HepG2 (cell line): Measurements from ENCODE around the gene PSMC3IP. TPM values are rescaled to one million over a fixed set of nuclear protein-coding genes. Genes with fewer than 3 reads are reported as not detected.

Source experiments
- ATAD3A ChIP-seq: sonication (generic); formaldehyde crosslinking; IDR thresholded peaks from 2 replicates; pipeline ENCODE4 v1.4.0; 2020; ENCODE audit warnings: missing genetic modification reagents
- CCAR2 ChIP-seq: fragments of 200-400 bp; formaldehyde crosslinking; optimal IDR thresholded peaks from 2 replicates; pipeline ENCODE3; 2018; ENCODE audit warnings: low read depth, mild to moderate bottlenecking, low read length, moderate library complexity
- EED ChIP-seq: sonication (generic); formaldehyde crosslinking; IDR thresholded peaks from 2 replicates; pipeline ENCODE4 v1.5.0; 2020; ENCODE audit warnings: mild to moderate bottlenecking, missing genetic modification reagents
- EP300 ChIP-seq, 3 experiments: sonication (generic) in 1 of 3; formaldehyde crosslinking in 1 of 3; IDR thresholded peaks; 2 replicates each; pipeline versions ENCODE4 v1.5.1 to v1.6.1; 2011 to 2020; ENCODE audit warnings: low read depth in 2 of 3, low read length in 2 of 3, borderline replicate concordance in 1 of 3, improper control_type of control experiment in 1 of 3, mild to moderate bottlenecking in 1 of 3, missing genetic modification reagents in 1 of 3, moderate library complexity in 1 of 3
- FOXK2 ChIP-seq: fragments of 450-650 bp; IDR thresholded peaks from 2 replicates; pipeline ENCODE4 v1.6.1; 2016
- GABPA ChIP-seq, 2 experiments: IDR thresholded peaks; 2 replicates each; pipeline ENCODE4 v1.6.1; 2011 to 2016; ENCODE audit warnings: low read depth in 2 of 2, low read length in 1 of 2, missing biosample characterization in 1 of 2, missing genetic modification characterization in 1 of 2
- HIVEP1 ChIP-seq: sonication (generic); formaldehyde crosslinking; IDR thresholded peaks from 2 replicates; pipeline ENCODE4 v1.4.0; 2020; ENCODE audit warnings: mild to moderate bottlenecking, missing genetic modification reagents
- KDM5B ChIP-seq: sonication (generic); formaldehyde crosslinking; IDR thresholded peaks from 2 replicates; pipeline ENCODE4 v1.4.0; 2020; ENCODE audit warnings: missing genetic modification reagents, mild to moderate bottlenecking, borderline replicate concordance
- MEIS2 ChIP-seq: sonication (generic); formaldehyde crosslinking; IDR thresholded peaks from 2 replicates; pipeline ENCODE4 v1.9.0; 2021; ENCODE audit warnings: mild to moderate bottlenecking, missing genetic modification reagents
- MIXL1 ChIP-seq: IDR thresholded peaks from 2 replicates; pipeline ENCODE4 v1.6.1; 2016
- MLX ChIP-seq: IDR thresholded peaks from 2 replicates; pipeline ENCODE4 v1.6.1; 2016
- NFE2 ChIP-seq: sonication (generic); formaldehyde crosslinking; IDR thresholded peaks from 2 replicates; pipeline ENCODE4 v1.4.0; 2020; ENCODE audit warnings: missing genetic modification reagents
- PHF21A ChIP-seq: sonication (generic); formaldehyde crosslinking; IDR thresholded peaks from 2 replicates; pipeline ENCODE4 v1.5.0; 2020; ENCODE audit warnings: mild to moderate bottlenecking, missing genetic modification reagents
- POLR2AphosphoS2 ChIP-seq: IDR thresholded peaks from 2 replicates; pipeline ENCODE4 v1.6.1; 2011; ENCODE audit warnings: low read depth, low read length, improper control_type of control experiment
- PRPF4 ChIP-seq: fragments of 200-400 bp; formaldehyde crosslinking; IDR thresholded peaks from 2 replicates; pipeline ENCODE4 v1.6.1; 2016; ENCODE audit warnings: low read length, low read depth; ENCODE audit not compliant: poor library complexity, severe bottlenecking
- SIX4 ChIP-seq: sonication (generic); formaldehyde crosslinking; IDR thresholded peaks from 2 replicates; pipeline ENCODE4 v1.4.0; 2020; ENCODE audit warnings: missing genetic modification reagents
- TEAD3 ChIP-seq: optimal IDR thresholded peaks from 2 replicates; pipeline ENCODE3; 2016; ENCODE audit warnings: borderline replicate concordance
- THYN1 ChIP-seq: sonication (generic); formaldehyde crosslinking; IDR thresholded peaks from 2 replicates; pipeline ENCODE4 v1.8.1; 2023; ENCODE audit warnings: low read depth, mild to moderate bottlenecking, moderate library complexity, missing genetic modification reagents, borderline replicate concordance
- ZC3H4 ChIP-seq: sonication (generic); formaldehyde crosslinking; IDR thresholded peaks from 2 replicates; pipeline ENCODE4 v1.4.0; 2020; ENCODE audit warnings: missing genetic modification reagents, borderline replicate concordance
- ZNF282 ChIP-seq: fragments of 450-650 bp; IDR thresholded peaks from 2 replicates; pipeline ENCODE4 v1.6.1; 2018; ENCODE audit not compliant: partially characterized antibody
- ZNF558 ChIP-seq: sonication (generic); formaldehyde crosslinking; IDR thresholded peaks from 2 replicates; pipeline ENCODE4 v1.9.0; 2022; ENCODE audit warnings: mild to moderate bottlenecking, missing genetic modification reagents, borderline replicate concordance
- ZNF687 ChIP-seq: sonication (generic); formaldehyde crosslinking; IDR thresholded peaks from 2 replicates; pipeline ENCODE4 v1.5.1; 2020; ENCODE audit warnings: mild to moderate bottlenecking, missing genetic modification reagents, moderate library complexity
- ZNF713 ChIP-seq: sonication (generic); formaldehyde crosslinking; IDR thresholded peaks from 2 replicates; pipeline ENCODE4 v1.4.0; 2020; ENCODE audit warnings: mild to moderate bottlenecking, missing genetic modification reagents
- polyA plus RNA-seq, 8 experiments: library from polyadenylated mRNA; depleted of rRNA in 3 of 8; stranded (reverse) in 7 of 8; unstranded in 1 of 8; fragments of >200 nt; fragmentation: Illumina TruSeq in 4 of 8; extraction: Trizol in 4 of 8; gene quantifications; 2 replicates each; pipeline versions ENCODE4 v1.2.1 to v1.2.3, GENCODE V29; 2011 to 2016; ENCODE audit warnings: low read depth in 4 of 8, missing spikeins in 1 of 8, mixed read lengths in 1 of 8; ENCODE audit not compliant: insufficient read depth in 1 of 8
- total RNA-seq, 5 experiments: library from RNA; depleted of rRNA; stranded (reverse); fragments of >200 nt; fragmentation: Illumina TruSeq; extraction: Trizol; gene quantifications; 2 replicates each; pipeline ENCODE4 v1.2.3, GENCODE V29; 2016; ENCODE audit warnings: low read depth in 1 of 5
- TF ChIP-seq, protein P1 (sequence below): sonication (generic); formaldehyde crosslinking; IDR thresholded peaks from 2 replicates; pipeline ENCODE4 v1.5.0; 2020; ENCODE audit warnings: missing genetic modification reagents
- TF ChIP-seq, protein P2 (sequence below): sonication (generic); formaldehyde crosslinking; IDR thresholded peaks from 2 replicates; pipeline ENCODE4 v1.4.0; 2020; ENCODE audit warnings: missing genetic modification reagents

Gene PSMC3IP
- total and polyA plus RNA-seq, 2 of the 13 experiments (the other 11 are each of a cell fraction or from before 2014, with no cell fraction given): 6.5 to 22.4 TPM

DNA sequence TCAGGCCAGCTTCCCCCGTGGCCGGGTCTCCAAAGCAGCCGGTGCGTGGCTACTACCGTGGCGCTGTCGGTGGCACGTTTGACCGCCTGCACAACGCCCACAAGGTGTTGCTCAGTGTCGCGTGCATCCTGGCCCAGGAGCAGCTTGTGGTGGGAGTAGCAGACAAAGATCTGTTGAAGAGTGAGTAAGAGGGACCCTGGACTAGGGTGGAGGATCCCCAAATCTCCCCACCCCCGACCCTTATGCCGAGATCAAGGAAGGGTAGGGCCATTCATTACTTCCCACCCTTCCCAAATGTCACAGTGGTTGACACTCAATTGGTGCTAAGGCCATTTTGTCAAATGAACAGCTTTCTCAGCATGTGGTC lies 14.4 kb downstream of the PSMC3IP start (continued):
- TF ChIP-seq ZNF687 (CRISPR knock-in tag) (peak; percentile 63; the same call in 1 of the 2 replicates), PHF21A (CRISPR knock-in tag) (no peak), MEIS2 (CRISPR knock-in tag) (no peak), CCAR2 (no peak), TEAD3 (CRISPR knock-in tag) (no peak), KDM5B (CRISPR knock-in tag) (no peak), ZNF713 (CRISPR knock-in tag) (no peak), FOXK2 (no peak), ZNF282 (no peak), ZNF558 (no peak), ZC3H4 (CRISPR knock-in tag) (peak; percentile 39; the same call in 1 of the 2 replicates), GABPA (IDR thresholded peaks at IDR 0.05; ENCODE audit: low read depth, low read length) (no peak), GABPA (CRISPR knock-in tag; IDR thresholded peaks at IDR 0.05; ENCODE audit: low read depth) (no peak), POLR2AphosphoS2 (no peak), THYN1 (CRISPR knock-in tag) (no peak), MIXL1 (CRISPR knock-in tag) (no peak), EED (CRISPR knock-in tag) (no peak; the same call in 1 of the 2 replicates), NFE2 (CRISPR knock-in tag) (no peak), ATAD3A (CRISPR knock-in tag) (no peak), PRPF4 (no peak), MLX (CRISPR knock-in tag) (no peak), HIVEP1 (CRISPR knock-in tag) (no peak; the same call in 1 of the 2 replicates), EP300 (IDR thresholded peaks at IDR 0.05; ENCODE audit: low read depth in 2 of 2, low read length in 2 of 2) (no peak), EP300 (CRISPR knock-in tag; IDR thresholded peaks at IDR 0.05; ENCODE audit: borderline replicate concordance) (no peak), SIX4 (no peak)
- TF ChIP-seq, protein P1, sequence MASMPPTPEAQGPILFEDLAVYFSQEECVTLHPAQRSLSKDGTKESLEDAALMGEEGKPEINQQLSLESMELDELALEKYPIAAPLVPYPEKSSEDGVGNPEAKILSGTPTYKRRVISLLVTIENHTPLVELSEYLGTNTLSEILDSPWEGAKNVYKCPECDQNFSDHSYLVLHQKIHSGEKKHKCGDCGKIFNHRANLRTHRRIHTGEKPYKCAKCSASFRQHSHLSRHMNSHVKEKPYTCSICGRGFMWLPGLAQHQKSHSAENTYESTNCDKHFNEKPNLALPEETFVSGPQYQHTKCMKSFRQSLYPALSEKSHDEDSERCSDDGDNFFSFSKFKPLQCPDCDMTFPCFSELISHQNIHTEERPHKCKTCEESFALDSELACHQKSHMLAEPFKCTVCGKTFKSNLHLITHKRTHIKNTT (CRISPR knock-in tag): no peak
- TF ChIP-seq, protein P2, sequence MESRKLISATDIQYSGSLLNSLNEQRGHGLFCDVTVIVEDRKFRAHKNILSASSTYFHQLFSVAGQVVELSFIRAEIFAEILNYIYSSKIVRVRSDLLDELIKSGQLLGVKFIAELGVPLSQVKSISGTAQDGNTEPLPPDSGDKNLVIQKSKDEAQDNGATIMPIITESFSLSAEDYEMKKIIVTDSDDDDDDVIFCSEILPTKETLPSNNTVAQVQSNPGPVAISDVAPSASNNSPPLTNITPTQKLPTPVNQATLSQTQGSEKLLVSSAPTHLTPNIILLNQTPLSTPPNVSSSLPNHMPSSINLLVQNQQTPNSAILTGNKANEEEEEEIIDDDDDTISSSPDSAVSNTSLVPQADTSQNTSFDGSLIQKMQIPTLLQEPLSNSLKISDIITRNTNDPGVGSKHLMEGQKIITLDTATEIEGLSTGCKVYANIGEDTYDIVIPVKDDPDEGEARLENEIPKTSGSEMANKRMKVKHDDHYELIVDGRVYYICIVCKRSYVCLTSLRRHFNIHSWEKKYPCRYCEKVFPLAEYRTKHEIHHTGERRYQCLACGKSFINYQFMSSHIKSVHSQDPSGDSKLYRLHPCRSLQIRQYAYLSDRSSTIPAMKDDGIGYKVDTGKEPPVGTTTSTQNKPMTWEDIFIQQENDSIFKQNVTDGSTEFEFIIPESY (CRISPR knock-in tag): 0 out of 2 replicates have a peak, but pooled peaks have one; percentile 4
